Epithelial cell of esophagus (primary cell): ENCODE results near the gene PAFAH1B1.

Source experiments
- DNase-seq: peaks from one replicate; pipeline ENCODE4 v3.0.0; 2010; ENCODE audit warnings: low read depth
- H3K4me3 ChIP-seq: 2 replicates; pipeline ENCODE4 v1.5.1; 2011; ENCODE audit warnings: mild to moderate bottlenecking, low read length, control low read depth
- TF ChIP-seq, protein P1 (sequence below): IDR thresholded peaks from 2 replicates; pipeline ENCODE4 v1.5.1; 2011; ENCODE audit warnings: low read depth, mild to moderate bottlenecking, low read length, control low read depth, inconsistent platforms; ENCODE audit not compliant: insufficient read depth; ENCODE audit errors: missing control alignments

Gene PAFAH1B1

DNA sequence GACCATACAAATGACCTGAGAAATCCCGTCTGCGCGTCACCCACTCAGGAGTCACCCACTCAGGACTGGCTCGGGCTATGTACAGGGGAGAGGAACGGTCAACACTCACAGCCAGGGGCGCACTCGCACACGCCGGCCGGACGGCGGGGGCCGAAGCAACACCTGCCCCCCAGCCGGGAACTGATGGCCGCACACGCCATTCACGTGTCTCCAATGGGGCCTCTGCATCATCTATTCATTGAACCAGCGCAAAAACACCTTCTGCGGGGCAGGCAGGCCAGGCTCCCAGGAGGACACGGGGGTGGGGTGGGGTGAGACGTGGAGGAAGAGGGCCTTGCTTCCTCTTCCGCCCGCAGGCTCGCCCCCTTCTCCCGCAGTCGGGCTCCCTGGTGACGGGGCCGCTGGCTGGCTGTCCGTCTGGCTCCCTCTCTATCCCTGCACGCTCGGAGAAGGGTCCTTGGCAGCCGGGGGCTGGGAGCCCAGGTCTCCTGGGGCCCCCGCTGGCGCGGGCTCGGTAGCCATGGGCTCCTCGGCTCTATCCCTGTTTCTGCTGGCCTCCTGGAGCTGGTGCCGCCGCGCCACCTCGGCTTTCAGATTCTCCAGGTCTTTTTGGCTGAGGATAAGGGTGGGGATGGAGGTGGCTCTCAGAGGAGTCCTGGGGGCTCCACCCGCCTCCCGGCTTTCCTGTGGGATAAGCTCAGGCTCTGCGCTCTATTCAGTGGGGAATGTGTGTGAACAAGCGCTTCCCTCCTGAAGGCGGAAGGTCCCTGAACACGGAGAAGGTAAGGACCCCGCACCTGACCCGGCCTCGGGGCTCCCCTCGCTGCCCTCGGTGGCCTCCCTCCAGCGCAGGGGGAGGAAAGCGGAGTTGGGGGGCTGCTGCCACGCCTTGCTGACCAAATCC, 97.0 kb downstream of the PAFAH1B1 start:
- no peak for DNase-seq
- TF ChIP-seq, protein P1, sequence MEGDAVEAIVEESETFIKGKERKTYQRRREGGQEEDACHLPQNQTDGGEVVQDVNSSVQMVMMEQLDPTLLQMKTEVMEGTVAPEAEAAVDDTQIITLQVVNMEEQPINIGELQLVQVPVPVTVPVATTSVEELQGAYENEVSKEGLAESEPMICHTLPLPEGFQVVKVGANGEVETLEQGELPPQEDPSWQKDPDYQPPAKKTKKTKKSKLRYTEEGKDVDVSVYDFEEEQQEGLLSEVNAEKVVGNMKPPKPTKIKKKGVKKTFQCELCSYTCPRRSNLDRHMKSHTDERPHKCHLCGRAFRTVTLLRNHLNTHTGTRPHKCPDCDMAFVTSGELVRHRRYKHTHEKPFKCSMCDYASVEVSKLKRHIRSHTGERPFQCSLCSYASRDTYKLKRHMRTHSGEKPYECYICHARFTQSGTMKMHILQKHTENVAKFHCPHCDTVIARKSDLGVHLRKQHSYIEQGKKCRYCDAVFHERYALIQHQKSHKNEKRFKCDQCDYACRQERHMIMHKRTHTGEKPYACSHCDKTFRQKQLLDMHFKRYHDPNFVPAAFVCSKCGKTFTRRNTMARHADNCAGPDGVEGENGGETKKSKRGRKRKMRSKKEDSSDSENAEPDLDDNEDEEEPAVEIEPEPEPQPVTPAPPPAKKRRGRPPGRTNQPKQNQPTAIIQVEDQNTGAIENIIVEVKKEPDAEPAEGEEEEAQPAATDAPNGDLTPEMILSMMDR, result no peak
- no peak overlapping the region for H3K4me3 ChIP-seq

DNA sequence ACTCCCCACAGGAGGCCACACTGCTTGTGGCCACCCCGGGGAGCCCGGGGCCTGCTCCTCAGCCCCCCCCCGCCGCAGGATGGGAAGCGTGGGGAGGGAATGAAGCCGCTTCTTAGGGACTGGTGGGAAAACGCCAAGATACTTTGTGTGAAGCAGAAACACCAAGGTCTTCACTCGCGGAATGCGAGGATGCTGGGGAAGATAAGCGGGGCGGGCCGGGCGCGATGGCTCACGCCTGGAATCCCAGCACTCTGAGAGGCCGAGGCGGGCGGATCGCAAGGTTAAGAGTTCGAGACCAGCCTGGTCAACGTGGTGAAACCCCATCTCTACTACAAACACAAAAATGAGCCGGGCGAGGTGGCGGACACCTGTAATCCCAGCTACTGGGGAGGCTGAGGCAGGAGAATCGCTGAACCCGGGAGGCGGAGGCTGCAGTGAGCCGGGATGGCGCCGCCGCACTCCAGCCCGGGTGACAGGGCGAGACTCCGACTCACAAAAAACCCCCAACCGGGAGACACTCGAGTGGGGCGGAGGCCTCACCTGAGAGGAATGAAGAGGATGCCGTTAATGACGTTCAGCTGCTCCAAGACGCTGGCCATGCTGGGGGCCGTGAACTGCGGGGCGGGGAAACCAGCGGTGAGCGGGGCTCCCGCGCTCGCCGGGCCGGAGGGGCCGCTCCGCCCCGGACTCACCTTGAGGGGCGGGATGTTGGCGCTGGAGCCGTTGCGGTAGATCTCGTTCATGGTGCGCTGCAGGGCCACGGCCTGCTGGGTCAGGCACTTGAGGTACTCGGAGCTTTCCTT, 97.8 kb downstream of the PAFAH1B1 start:
- H3K4me3 ChIP-seq, result no peak overlapping the region
- TF ChIP-seq, protein P1, result no peak
- no peak for DNase-seq

DNA sequence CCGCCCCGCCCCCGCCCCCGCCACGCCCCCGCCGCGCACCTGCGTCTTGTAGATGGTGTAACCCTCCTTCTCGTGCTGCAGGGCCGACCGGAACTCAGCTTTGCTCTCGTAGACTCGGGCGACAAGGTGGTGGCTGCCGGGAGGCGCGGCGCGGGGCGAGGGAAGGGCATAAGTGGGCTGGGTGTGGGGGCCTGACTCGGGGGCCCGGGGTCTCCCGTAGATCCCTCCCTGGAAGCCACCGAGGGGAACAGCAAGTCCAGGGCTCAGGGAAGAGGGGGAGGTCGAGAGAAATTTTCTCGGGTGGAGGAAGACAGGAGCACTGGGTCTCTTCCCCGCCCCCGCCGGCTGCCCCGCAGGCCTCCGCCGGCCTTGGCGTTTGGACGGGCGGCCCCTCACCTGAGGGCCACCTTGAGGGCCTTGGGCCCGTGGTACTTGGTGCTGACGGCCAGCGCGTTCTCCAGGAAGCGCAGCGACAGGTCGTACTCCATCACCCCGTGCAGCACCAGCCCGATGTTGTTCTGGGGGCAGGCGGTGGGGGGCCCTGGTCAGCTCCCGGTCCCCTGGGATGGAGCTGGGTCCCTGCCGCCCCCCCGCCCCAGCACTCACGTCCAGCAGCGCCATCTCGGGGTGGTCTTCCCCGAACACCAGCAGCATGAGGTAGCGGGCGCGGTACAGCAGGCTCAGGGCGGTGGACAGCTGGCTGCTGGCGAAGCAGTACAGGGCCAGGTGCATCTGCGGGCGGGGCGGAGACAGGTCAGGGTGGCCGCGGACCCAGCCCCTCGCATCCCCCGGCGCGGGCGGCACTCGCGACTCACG, 98.7 kb downstream of the PAFAH1B1 start:
- DNase-seq, result no peak

DNA sequence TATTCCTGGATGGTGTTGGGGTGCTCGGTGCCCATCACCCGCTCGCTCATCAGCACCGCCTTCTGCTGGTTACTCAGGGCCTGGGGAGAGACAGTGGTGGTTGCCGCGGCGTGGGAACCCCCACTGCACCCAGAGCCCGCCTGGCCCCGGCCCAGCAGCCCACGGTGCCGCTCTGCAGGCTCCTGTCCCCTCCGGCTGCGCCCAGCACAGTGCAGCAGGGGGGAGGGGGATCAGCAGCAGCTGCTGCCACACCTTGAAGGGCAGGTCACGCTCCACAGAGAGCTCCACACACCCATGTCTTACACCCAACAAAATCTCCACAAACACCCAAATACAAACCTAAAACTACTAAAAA, 99.3 kb downstream of the PAFAH1B1 start:
- no peak overlapping the region for H3K4me3 ChIP-seq
- TF ChIP-seq, protein P1, result no peak
- no peak for DNase-seq

More for the DNA sequence above, 98.7 kb downstream of the PAFAH1B1 start:
- TF ChIP-seq, protein P1, result no peak
- no peak overlapping the region for H3K4me3 ChIP-seq

DNA sequence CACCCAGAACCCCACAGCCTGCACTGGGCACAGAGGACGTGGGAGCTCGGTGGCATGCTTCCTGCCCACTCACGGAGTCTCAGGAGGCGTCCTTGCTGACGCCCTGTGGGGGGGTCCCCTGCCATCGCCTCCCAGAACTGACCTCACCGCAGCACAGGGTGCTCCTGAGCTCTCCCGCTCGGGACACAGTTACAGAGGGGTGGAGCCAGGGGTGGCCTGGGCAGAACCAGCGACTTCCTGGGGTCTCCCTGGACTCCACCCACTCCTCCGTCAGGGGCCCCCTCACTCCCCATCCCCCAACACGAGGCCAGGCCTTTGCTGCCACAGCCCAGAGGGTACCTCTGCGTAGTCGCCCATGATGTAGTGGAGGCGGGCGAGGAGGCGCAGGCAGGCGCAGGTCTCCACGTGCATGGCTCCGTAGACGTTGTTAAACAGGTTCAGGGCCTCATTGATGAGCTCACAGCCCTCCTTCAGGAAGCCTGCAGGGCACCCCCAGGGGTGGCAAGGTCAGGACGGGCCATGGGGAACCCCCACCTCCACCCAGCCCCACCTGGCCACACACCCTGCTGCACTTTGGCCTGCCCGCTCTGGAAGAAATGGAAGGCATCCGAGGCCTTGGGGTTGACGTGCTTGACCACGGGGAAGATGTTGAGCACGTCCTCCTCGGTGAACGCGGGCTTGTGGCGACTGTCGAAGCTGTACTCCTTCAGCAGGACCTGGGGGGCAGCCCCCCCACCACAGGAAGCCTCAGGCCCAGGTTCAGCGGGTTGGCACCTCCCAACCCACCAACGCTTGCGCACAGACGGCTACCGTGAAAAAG, 100.3 kb downstream of the PAFAH1B1 start:
- TF ChIP-seq, protein P1, result no peak
- no peak overlapping the region for H3K4me3 ChIP-seq
- peak; percentile 30 for DNase-seq
